OCI-LY7 (cell line): ENCODE measurements around the gene RAX. TPM values are rescaled to one million over a fixed set of nuclear protein-coding genes. Genes with fewer than 3 reads are reported as not detected.

Experiments
- BruUV-seq: library from RNA; stranded (reverse); fragments of 400-500 nt; replicated peaks from 2 replicates; lab custom pipeline; 2021; lab: Mats Ljungman, UMichigan
- CTCF ChIA-PET: fragments of 300-600 bp; sonication (Branson Sonifier 250); formaldehyde crosslinking; loops from one replicate; lab custom pipeline; 2022; ENCODE audit warnings: antibody characterized with exemption; ENCODE audit not compliant: unreplicated experiment; lab: Charles Lee
- POLR2A ChIA-PET: fragments of 300-600 bp; sonication (Branson Sonifier 250); formaldehyde crosslinking; loops from one replicate; lab custom pipeline; 2022; ENCODE audit warnings: antibody characterized with exemption; lab: Charles Lee
- DNase-seq: peaks from one replicate; pipeline ENCODE4 v3.0.0-alpha.2; 2015; ENCODE audit warnings: low spot score
- H2AFZ ChIP-seq: fragments of 200-600 bp; sonication (generic), shearing (Covaris generic); 2 replicates; pipeline ENCODE4 v1.6.1; 2014; ENCODE audit warnings: mild to moderate bottlenecking, antibody characterized with exemption, low read length, moderate library complexity
- H3K27ac ChIP-seq: fragments of 200-600 bp; sonication (generic); 2 replicates; pipeline ENCODE4 v1.5.1; 2014; ENCODE audit warnings: mixed run types, low read depth, mild to moderate bottlenecking, moderate library complexity, low read length, inconsistent platforms; ENCODE audit not compliant: poor library complexity, severe bottlenecking
- H3K36me3 ChIP-seq: fragments of 200-600 bp; sonication (generic); 2 replicates; pipeline ENCODE4 v1.6.1; 2014; ENCODE audit warnings: mild to moderate bottlenecking, antibody characterized with exemption, low read length, moderate library complexity, mixed read lengths; ENCODE audit not compliant: insufficient read depth
- H3K4me1 ChIP-seq: fragments of 200-600 bp; sonication (generic); 2 replicates; pipeline ENCODE4 v1.5.1; 2014; ENCODE audit warnings: mild to moderate bottlenecking, low read length; ENCODE audit not compliant: insufficient read depth, poor library complexity, severe bottlenecking
- H3K4me2 ChIP-seq: fragments of 200-600 bp; sonication (generic); 2 replicates; pipeline ENCODE4 v1.6.1; 2014; ENCODE audit warnings: mild to moderate bottlenecking, low read length
- H3K4me3 ChIP-seq: fragments of 200-600 bp; sonication (generic); 2 replicates; pipeline ENCODE4 v1.5.1; 2014; ENCODE audit warnings: mild to moderate bottlenecking, low read depth, low read length; ENCODE audit not compliant: poor library complexity, severe bottlenecking
- H3K79me2 ChIP-seq: fragments of 200-600 bp; sonication (generic); 2 replicates; pipeline ENCODE4 v1.6.1; 2016; ENCODE audit warnings: low read depth, mild to moderate bottlenecking, low read length, moderate library complexity, mixed read lengths; ENCODE audit not compliant: insufficient read depth
- H3K9me2 ChIP-seq: fragments of 200-600 bp; sonication (generic); 2 replicates; pipeline ENCODE4 v1.6.1; 2016; ENCODE audit warnings: mild to moderate bottlenecking, low read length, mixed read lengths; ENCODE audit not compliant: insufficient read depth
- H3K9me3 ChIP-seq: fragments of 200-600 bp; sonication (generic); 2 replicates; pipeline ENCODE4 v1.6.1; 2014; ENCODE audit warnings: mild to moderate bottlenecking, mixed run types, low read length, mixed read lengths
- H4K20me1 ChIP-seq: fragments of 200-600 bp; sonication (generic); 2 replicates; pipeline ENCODE4 v1.6.1; 2014; ENCODE audit warnings: mild to moderate bottlenecking, antibody characterized with exemption, low read length, moderate library complexity, mixed read lengths; ENCODE audit not compliant: insufficient read depth
- EZH2phosphoT487 ChIP-seq: fragments of 200-600 bp; sonication (generic); IDR thresholded peaks from 2 replicates; pipeline ENCODE4 v1.6.1; 2018; ENCODE audit warnings: low read depth, borderline replicate concordance, mild to moderate bottlenecking, mixed run types, antibody characterized with exemption, low read length, moderate library complexity, mixed read lengths
- intact Hi-C: fragments of 100-400 bp; cut with micrococcal nuclease; formaldehyde crosslinking; loops from one replicate; pipeline ENCODE4 v1.10.0; 2022; ENCODE audit not compliant: unreplicated experiment
- total RNA-seq, 2 experiments: library from RNA; depleted of rRNA in 1 of 2; stranded (reverse); fragments of >200 nt in 1 of 2; shearing (Covaris generic) in 1 of 2; gene quantifications; 2 replicates each; pipeline ENCODE4 v1.2.3, GENCODE V29; 2014 to 2022
- TF ChIP-seq, protein P1 (sequence below): fragments of 200-600 bp; sonication (generic); conservative IDR thresholded peaks from 2 replicates; pipeline ENCODE4 v1.5.1; 2014; ENCODE audit warnings: mild to moderate bottlenecking, antibody characterized with exemption, low read length, moderate library complexity, mixed read lengths

Gene RAX
- total RNA-seq, 2 experiments from 2014 or later = not detected

DNA sequence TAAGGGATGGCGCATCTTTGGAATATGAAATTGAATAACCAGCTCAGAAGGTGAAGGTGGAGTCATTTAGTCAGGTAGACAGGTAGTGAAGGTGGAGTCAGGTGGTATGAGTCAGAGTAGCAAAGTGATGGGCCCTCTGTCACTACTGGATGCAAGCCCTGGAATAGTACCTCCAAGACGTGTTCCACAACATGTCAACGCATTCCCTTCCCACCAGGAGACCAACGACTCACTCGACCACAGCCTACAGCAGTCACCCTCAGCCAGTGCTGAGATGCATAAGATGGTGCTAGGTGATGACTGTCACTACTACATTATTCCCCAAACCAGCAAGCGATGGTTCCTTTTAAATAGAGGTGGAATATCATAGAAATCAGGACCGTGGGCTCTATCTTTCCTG, 38.4 kb upstream of the RAX start:
- Histone ChIP-seq H3K27ac (no peak overlapping the region), H3K4me2 (no peak overlapping the region), H3K4me3 (no peak overlapping the region), H3K9me3 (no peaks in the 10 kb centered on the region), H2AFZ (no peak overlapping the region), H3K9me2 (no peaks in the 10 kb centered on the region), H3K4me1 (no peaks in the 10 kb centered on the region), H3K36me3 (no peaks in the 10 kb centered on the region), H3K79me2 (no peaks in the 10 kb centered on the region), H4K20me1 (no peaks in the 10 kb centered on the region)
- no peak for DNase-seq
- ChIA-PET POLR2A (no interaction called here), CTCF (no interaction called here)
- TF ChIP-seq, protein P1, sequence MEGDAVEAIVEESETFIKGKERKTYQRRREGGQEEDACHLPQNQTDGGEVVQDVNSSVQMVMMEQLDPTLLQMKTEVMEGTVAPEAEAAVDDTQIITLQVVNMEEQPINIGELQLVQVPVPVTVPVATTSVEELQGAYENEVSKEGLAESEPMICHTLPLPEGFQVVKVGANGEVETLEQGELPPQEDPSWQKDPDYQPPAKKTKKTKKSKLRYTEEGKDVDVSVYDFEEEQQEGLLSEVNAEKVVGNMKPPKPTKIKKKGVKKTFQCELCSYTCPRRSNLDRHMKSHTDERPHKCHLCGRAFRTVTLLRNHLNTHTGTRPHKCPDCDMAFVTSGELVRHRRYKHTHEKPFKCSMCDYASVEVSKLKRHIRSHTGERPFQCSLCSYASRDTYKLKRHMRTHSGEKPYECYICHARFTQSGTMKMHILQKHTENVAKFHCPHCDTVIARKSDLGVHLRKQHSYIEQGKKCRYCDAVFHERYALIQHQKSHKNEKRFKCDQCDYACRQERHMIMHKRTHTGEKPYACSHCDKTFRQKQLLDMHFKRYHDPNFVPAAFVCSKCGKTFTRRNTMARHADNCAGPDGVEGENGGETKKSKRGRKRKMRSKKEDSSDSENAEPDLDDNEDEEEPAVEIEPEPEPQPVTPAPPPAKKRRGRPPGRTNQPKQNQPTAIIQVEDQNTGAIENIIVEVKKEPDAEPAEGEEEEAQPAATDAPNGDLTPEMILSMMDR = no peak
- no peak for TF ChIP-seq EZH2phosphoT487
- intact Hi-C loops = no loop called here
- no TSS peak for BruUV-seq

DNA sequence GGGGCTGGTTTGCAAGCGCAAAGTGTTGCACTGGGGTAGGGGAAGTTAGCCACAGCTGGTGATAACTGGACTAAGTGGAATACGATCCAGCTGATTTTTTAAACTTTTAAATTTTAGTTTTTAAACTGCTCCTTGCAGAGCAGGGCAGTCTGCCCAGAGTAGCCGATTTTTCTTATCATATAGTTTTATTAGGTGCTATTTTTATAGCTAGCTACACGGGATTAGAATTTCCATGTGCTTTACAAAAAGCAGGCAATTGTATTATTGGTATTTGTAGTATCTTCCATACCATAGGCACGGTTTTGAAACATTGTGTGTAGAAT, 35.6 kb upstream of the RAX start:
- POLR2A ChIA-PET = interaction anchor here (0.5 kb wide), 1 partner anchor 90 kb away, joined by 7 read pairs; no protein-coding TSS in a partner anchor
- no peaks in the 10 kb centered on the region for H3K36me3 ChIP-seq
- H4K20me1 ChIP-seq = no peaks in the 10 kb centered on the region
- H3K4me1 ChIP-seq = no peaks in the 10 kb centered on the region
- CTCF ChIA-PET = no interaction called here
- H3K9me3 ChIP-seq = no peaks in the 10 kb centered on the region
- H2AFZ ChIP-seq = no peak overlapping the region
- no peak overlapping the region for H3K4me3 ChIP-seq
- no peak overlapping the region for H3K27ac ChIP-seq
- intact Hi-C loops = loop anchor here (2.0 kb wide), 1 partner anchor 94 kb away; no protein-coding TSS in a partner anchor
- no peaks in the 10 kb centered on the region for H3K9me2 ChIP-seq
- no TSS peak for BruUV-seq
- no peaks in the 10 kb centered on the region for H3K79me2 ChIP-seq
- TF ChIP-seq, protein P1 = no peak
- TF ChIP-seq EZH2phosphoT487 = no peak
- peak overlapping the region; percentile 36; the same call in 1 of the 2 replicates for H3K4me2 ChIP-seq
- no peak for DNase-seq

- H4K20me1 ChIP-seq = no peaks in the 10 kb centered on the region
- ChIA-PET CTCF (interaction anchor here (1.1 kb wide), 1 partner anchor 94 kb away, joined by 3 read pairs; no protein-coding TSS in a partner anchor), POLR2A (interaction anchor here (0.5 kb wide), 1 partner anchor 91 kb away, joined by 7 read pairs; no protein-coding TSS in a partner anchor)
- no peak overlapping the region for H2AFZ ChIP-seq
- no peaks in the 10 kb centered on the region for H3K4me1 ChIP-seq
- H3K36me3 ChIP-seq = no peaks in the 10 kb centered on the region
- intact Hi-C loops = loop anchor here (2.0 kb wide), 1 partner anchor 94 kb away; no protein-coding TSS in a partner anchor
- no peak for TF ChIP-seq EZH2phosphoT487
- TF ChIP-seq, protein P1 = peak; percentile 64
- no peaks in the 10 kb centered on the region for H3K79me2 ChIP-seq
- H3K27ac ChIP-seq = no peak overlapping the region
- H3K4me2 ChIP-seq = peak overlapping the region; percentile 36; the same call in 1 of the 2 replicates
- peak; percentile 1 for DNase-seq
- no TSS peak for BruUV-seq
- no peaks in the 10 kb centered on the region for H3K9me2 ChIP-seq
- no peak overlapping the region for H3K4me3 ChIP-seq
- H3K9me3 ChIP-seq = no peaks in the 10 kb centered on the region
These were observed 35.1 kb upstream of the RAX start for GRCh38 chr18:59308248-59308937.
